Epithelial cell of proximal tubule (primary cell): Measurements from ENCODE around the gene GUCY1A2. TPM values are rescaled to one million over a fixed set of nuclear protein-coding genes. Genes with fewer than 3 reads are reported as not detected.
"Not testable (repeated sequence)": the region's sequence is repeated elsewhere in the genome, so short reads cannot be mapped to it uniquely, and the experiment has no call there.

Experiments
- DNase-seq: peaks from one replicate; pipeline ENCODE4 v3.0.0-alpha.2; 2011; ENCODE audit warnings: low read depth
- H3K4me3 ChIP-seq: 2 replicates; pipeline ENCODE4 v1.5.1; 2011; ENCODE audit warnings: low read depth, mild to moderate bottlenecking, low read length
- CTCF ChIP-seq: conservative IDR thresholded peaks from 2 replicates; pipeline ENCODE4 v1.5.1; 2012; ENCODE audit warnings: low read depth, mild to moderate bottlenecking, low read length
- total RNA-seq: library from RNA; depleted of rRNA; stranded (reverse); fragments of >200 nt; gene quantifications from 2 replicates; pipeline ENCODE4 v1.2.3, GENCODE V29; 2015

The GUCY1A2 gene
- 0.06 and 0.22 TPM in 2 replicates for total RNA-seq

- H3K4me3 ChIP-seq: peak within 1 kb of the TSS; percentile 47
- no peak for DNase-seq
- TF ChIP-seq CTCF: no peak
Observed at GRCh38 chr11:107018219-107018901, at the start of gene GUCY1A2. Gene GUCY1A2, minus strand, starts transcription at chr11:107018476. Its CDS starts 421 bp downstream, at chr11:107018055.

GRCh38 chr11:107054391-107054790 lies 36.1 kb upstream of the GUCY1A2 start:
- no peak for DNase-seq
- H3K4me3 ChIP-seq: no peak overlapping the region
- no peak for TF ChIP-seq CTCF

GRCh38 chr11:107051332-107051731 lies 33.1 kb upstream of the GUCY1A2 start:
- not testable (repeated sequence) for H3K4me3 ChIP-seq, DNase-seq

- not testable (repeated sequence) for H3K4me3 ChIP-seq, DNase-seq
Observed at GRCh38 chr11:107050899-107051298, 32.6 kb upstream of the GUCY1A2 start.

GRCh38 chr11:107050121-107050520 lies 31.8 kb upstream of the GUCY1A2 start:
- H3K4me3 ChIP-seq: no peak overlapping the region
- DNase-seq: no peak
- TF ChIP-seq CTCF: no peak

- no peak overlapping the region for H3K4me3 ChIP-seq
- no peak for DNase-seq
- no peak for TF ChIP-seq CTCF
Observed at GRCh38 chr11:107044503-107044902, 26.2 kb upstream of the GUCY1A2 start.

GRCh38 chr11:107043242-107044006 lies 25.1 kb upstream of the GUCY1A2 start:
- H3K4me3 ChIP-seq: no peak overlapping the region
- DNase-seq: peak; percentile 94
- no peak for TF ChIP-seq CTCF

- DNase-seq: no peak
- no peak overlapping the region for H3K4me3 ChIP-seq
- TF ChIP-seq CTCF: no peak
Observed at GRCh38 chr11:107042748-107043147, 24.5 kb upstream of the GUCY1A2 start.
